Stomach (tissue), 4 donors: ENCODE measurements around the gene ITPKB.

Source experiments
- CTCF ChIP-seq, 7 experiments: fragments of 450-650 bp in 4 of 7; fragments of 200-600 bp in 3 of 7; sonication (generic) in 3 of 7; IDR thresholded peaks; one replicate each; pipeline ENCODE4 v1.5.1; 2016 to 2019; ENCODE audit warnings: antibody characterized with exemption in 7 of 7, control low read depth in 2 of 7, mild to moderate bottlenecking in 1 of 7
- POLR2AphosphoS5 ChIP-seq, 3 donors: sonication (generic); formaldehyde crosslinking; IDR thresholded peaks; one replicate each; pipeline ENCODE4 v1.6.1; 2016; ENCODE audit warnings: antibody characterized with exemption in 3 of 3

DNA sequence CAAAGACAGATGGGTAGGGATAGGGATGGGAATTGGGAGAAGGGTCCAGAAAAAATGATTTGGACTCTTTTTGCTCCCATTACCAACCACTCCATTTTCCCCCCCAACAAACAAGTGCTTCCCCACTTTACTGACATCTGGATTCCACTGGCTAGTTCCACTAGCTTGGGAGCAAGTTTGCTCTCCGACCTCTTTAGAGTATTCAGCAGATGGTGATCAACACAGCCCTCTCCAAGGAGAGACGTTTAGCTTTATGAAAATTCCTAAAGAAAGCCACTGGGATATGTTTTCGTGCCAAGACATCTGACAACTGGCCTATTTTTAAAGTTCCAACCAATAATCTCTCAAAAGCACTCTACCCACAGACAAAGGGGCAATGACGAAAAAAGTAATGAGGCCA, 50.3 kb downstream of the ITPKB start:
- TF ChIP-seq CTCF (IDR thresholded peaks at IDR 0.05) (no peak), POLR2AphosphoS5 (IDR thresholded peaks at IDR 0.05) (no peak)
